ENCODE results near the gene IDE.

The IDE gene

DNA sequence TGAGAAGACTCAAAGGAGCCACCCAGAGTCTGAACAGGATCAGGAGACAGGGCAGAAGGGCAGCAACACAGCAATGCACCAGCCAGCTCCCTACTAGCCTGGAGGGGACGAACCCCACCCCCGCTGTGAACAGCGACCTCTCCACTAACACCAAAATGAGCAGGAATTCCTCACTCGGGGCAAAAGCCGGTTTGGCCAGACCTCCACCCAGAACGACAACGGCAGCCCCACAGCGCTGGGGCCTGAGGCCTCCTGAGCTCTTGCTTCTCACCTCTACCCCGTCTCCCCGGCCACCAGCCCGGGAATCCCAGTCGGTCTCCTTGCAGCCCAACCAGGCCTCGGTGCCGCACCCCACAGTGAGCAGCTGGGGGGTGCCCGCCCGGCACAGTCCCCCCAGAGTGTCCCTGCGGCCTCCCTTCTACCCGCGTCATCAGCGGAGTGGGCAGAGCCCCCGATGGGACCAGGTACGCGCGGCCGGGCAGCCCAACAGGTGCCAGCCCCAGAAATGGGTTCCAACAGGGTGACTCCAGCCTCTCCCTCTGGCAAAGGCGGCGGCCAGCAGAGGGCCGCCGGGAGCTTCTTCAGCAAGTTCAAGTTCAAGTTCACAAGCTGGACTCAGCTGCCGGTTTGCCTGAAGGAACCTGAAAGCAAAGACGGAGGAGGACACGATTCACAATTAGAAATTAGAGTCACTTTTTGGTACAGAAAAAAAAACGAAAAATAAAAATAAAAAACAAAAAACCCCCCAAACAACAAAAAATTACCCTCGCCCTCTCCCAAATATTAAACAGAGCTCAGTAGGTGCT, 153.9 kb downstream of the IDE start:
- Histone ChIP-seq H3K9me3 (ENCODE audit: insufficient read depth, low read length) (peaks cover 11% of the 10 kb centered on the region; the same call in 1 of the 2 replicates), H3K4me3 (ENCODE audit: insufficient read length, low read depth) (no peak overlapping the region), H3K9ac (ENCODE audit: insufficient read length, low read depth) (peak overlapping the region; percentile 42), H3K4me1 (ENCODE audit: insufficient read depth, insufficient read length) (peaks cover 4% of the 10 kb centered on the region), H3K36me3 (ENCODE audit: insufficient read depth, insufficient read length, low read length) (no peaks in the 10 kb centered on the region), H3K27me3 (ENCODE audit: insufficient read depth, insufficient read length) (peaks cover 43% of the 10 kb centered on the region)
- no peak for TF ChIP-seq ZNF274 (IDR thresholded peaks at IDR 0.05; ENCODE audit: low read depth, low read length)
- TF ChIP-seq YY1 (IDR thresholded peaks at IDR 0.05; ENCODE audit: insufficient read depth, insufficient read length), result no peak
- no peak for TF ChIP-seq SUZ12 (IDR thresholded peaks at IDR 0.05; ENCODE audit: extremely low read depth, insufficient read depth, insufficient read length)
- peak; percentile 59 for DNase-seq (ENCODE audit: low read depth, low spot score)

DNA sequence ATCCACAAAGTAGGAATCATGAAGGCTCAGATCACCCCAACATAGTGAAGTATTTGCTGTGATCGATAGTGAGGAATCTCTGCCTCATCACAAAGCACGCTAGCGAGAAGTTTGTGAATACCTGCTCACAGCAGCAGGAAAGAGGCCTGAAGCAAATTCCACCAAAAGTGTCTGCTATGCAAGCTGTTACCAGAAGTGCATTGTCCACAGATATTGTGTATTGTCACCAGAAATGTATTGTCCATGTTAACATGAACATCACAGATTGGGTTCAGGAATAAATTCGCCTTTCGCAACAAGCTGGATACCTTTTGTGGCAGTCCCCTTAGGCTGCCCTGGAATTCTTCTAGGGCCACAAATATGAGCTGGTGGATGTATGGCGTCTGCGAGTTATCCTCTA, 155.0 kb downstream of the IDE start:
- TF ChIP-seq SUZ12 (IDR thresholded peaks at IDR 0.05; ENCODE audit: extremely low read depth, insufficient read depth, insufficient read length), result no peak
- no peak for TF ChIP-seq ZNF274 (IDR thresholded peaks at IDR 0.05; ENCODE audit: low read depth, low read length)
- no peak for TF ChIP-seq YY1 (IDR thresholded peaks at IDR 0.05; ENCODE audit: insufficient read depth, insufficient read length)
- peaks cover 43% of the 10 kb centered on the region for H3K27me3 ChIP-seq (ENCODE audit: insufficient read depth, insufficient read length)

DNA sequence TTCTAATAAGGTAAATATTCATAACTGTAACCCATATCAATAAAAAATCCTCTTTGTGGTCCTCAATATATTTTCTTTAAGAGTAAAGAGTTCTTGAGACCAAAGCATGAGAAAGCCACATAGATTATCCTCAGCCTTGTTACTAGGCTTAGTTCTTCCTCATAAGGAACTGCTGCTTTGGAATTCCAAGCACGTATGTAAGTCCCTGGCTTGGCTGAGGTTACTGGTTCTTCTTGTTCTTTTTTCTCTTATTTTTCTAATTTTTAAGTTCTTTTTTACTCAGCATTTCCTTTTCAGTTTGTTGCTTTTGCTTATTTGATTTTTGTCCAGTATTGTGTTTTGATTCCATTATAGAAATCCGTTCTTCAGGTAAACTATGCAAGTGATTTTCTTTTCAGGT, 155.7 kb downstream of the IDE start:
- DNase-seq (ENCODE audit: low read depth, low spot score), result no peak
- Histone ChIP-seq H3K4me3 (ENCODE audit: insufficient read length, low read depth) (no peak overlapping the region), H3K9me3 (ENCODE audit: insufficient read depth, low read length) (peaks cover 11% of the 10 kb centered on the region; the same call in 1 of the 2 replicates), H3K4me1 (ENCODE audit: insufficient read depth, insufficient read length) (peaks cover 4% of the 10 kb centered on the region), H3K9ac (ENCODE audit: insufficient read length, low read depth) (no peak overlapping the region), H3K36me3 (ENCODE audit: insufficient read depth, insufficient read length, low read length) (no peaks in the 10 kb centered on the region), H3K27me3 (ENCODE audit: insufficient read depth, insufficient read length) (peaks cover 43% of the 10 kb centered on the region)
- TF ChIP-seq ZNF274 (IDR thresholded peaks at IDR 0.05; ENCODE audit: low read depth, low read length) (no peak), YY1 (IDR thresholded peaks at IDR 0.05; ENCODE audit: insufficient read depth, insufficient read length) (no peak), SUZ12 (IDR thresholded peaks at IDR 0.05; ENCODE audit: extremely low read depth, insufficient read depth, insufficient read length) (no peak)

More for the DNA sequence above, 155.0 kb downstream of the IDE start:
- Histone ChIP-seq H3K4me1 (ENCODE audit: insufficient read depth, insufficient read length) (peaks cover 4% of the 10 kb centered on the region), H3K4me3 (ENCODE audit: insufficient read length, low read depth) (no peak overlapping the region), H3K9me3 (ENCODE audit: insufficient read depth, low read length) (peaks cover 11% of the 10 kb centered on the region; the same call in 1 of the 2 replicates), H3K36me3 (ENCODE audit: insufficient read depth, insufficient read length, low read length) (no peaks in the 10 kb centered on the region), H3K9ac (ENCODE audit: insufficient read length, low read depth) (no peak overlapping the region)
- DNase-seq (ENCODE audit: low read depth, low spot score), result no peak

DNA sequence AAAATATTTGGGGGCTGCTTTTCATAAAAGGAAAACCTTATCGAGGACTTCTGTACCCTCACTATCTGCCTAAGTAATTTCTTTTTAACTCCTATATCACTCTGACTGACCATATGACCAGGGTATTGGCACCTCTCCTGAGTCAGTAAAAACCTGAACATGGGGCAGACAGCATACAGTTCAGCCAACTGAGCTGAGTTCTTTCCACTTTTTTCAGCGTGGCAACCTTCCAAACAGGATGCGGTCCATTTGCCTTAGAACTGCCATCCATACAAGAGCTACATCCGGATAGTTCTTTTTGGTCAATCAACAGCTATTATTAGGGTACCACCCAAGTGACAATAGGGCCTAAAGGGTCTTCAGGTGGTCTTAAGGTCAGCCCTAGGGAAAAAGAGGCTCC, 160.4 kb downstream of the IDE start:
- DNase-seq (ENCODE audit: low read depth, low spot score), result no peak
- Histone ChIP-seq H3K9ac (ENCODE audit: insufficient read length, low read depth) (no peak overlapping the region), H3K4me3 (ENCODE audit: insufficient read length, low read depth) (no peak overlapping the region), H3K36me3 (ENCODE audit: insufficient read depth, insufficient read length, low read length) (no peaks in the 10 kb centered on the region), H3K4me1 (ENCODE audit: insufficient read depth, insufficient read length) (no peaks in the 10 kb centered on the region), H3K9me3 (ENCODE audit: insufficient read depth, low read length) (peaks cover 11% of the 10 kb centered on the region; the same call in 1 of the 2 replicates), H3K27me3 (ENCODE audit: insufficient read depth, insufficient read length) (peaks cover 12% of the 10 kb centered on the region)
- no peak for TF ChIP-seq ZNF274 (IDR thresholded peaks at IDR 0.05; ENCODE audit: low read depth, low read length)
- TF ChIP-seq YY1 (IDR thresholded peaks at IDR 0.05; ENCODE audit: insufficient read depth, insufficient read length), result no peak
- TF ChIP-seq SUZ12 (IDR thresholded peaks at IDR 0.05; ENCODE audit: extremely low read depth, insufficient read depth, insufficient read length), result no peak

- no peak for DNase-seq (ENCODE audit: low read depth, low spot score)
- no peak for TF ChIP-seq SUZ12 (IDR thresholded peaks at IDR 0.05; ENCODE audit: extremely low read depth, insufficient read depth, insufficient read length)
- TF ChIP-seq YY1 (IDR thresholded peaks at IDR 0.05; ENCODE audit: insufficient read depth, insufficient read length), result no peak
- no peak for TF ChIP-seq ZNF274 (IDR thresholded peaks at IDR 0.05; ENCODE audit: low read depth, low read length)
- no peaks in the 10 kb centered on the region for H3K4me1 ChIP-seq (ENCODE audit: insufficient read depth, insufficient read length)
- H3K4me3 ChIP-seq (ENCODE audit: insufficient read length, low read depth), result no peak overlapping the region
- H3K27me3 ChIP-seq (ENCODE audit: insufficient read depth, insufficient read length), result peaks cover 9% of the 10 kb centered on the region
- H3K9me3 ChIP-seq (ENCODE audit: insufficient read depth, low read length), result peaks cover 11% of the 10 kb centered on the region; the same call in 1 of the 2 replicates
- no peaks in the 10 kb centered on the region for H3K36me3 ChIP-seq (ENCODE audit: insufficient read depth, insufficient read length, low read length)
- no peak overlapping the region for H3K9ac ChIP-seq (ENCODE audit: insufficient read length, low read depth)
Observed at GRCh38 chr10:92413011-92413410, 160.9 kb downstream of the IDE start.

- Histone ChIP-seq H3K4me3 (ENCODE audit: insufficient read length, low read depth) (no peak overlapping the region), H3K27me3 (ENCODE audit: insufficient read depth, insufficient read length) (no peaks in the 10 kb centered on the region), H3K4me1 (ENCODE audit: insufficient read depth, insufficient read length) (no peaks in the 10 kb centered on the region), H3K36me3 (ENCODE audit: insufficient read depth, insufficient read length, low read length) (no peaks in the 10 kb centered on the region), H3K9ac (ENCODE audit: insufficient read length, low read depth) (no peak overlapping the region), H3K9me3 (ENCODE audit: insufficient read depth, low read length) (peaks cover 6% of the 10 kb centered on the region; the same call in 1 of the 2 replicates)
- TF ChIP-seq YY1 (IDR thresholded peaks at IDR 0.05; ENCODE audit: insufficient read depth, insufficient read length), result no peak
- no peak for TF ChIP-seq ZNF274 (IDR thresholded peaks at IDR 0.05; ENCODE audit: low read depth, low read length)
- no peak for TF ChIP-seq SUZ12 (IDR thresholded peaks at IDR 0.05; ENCODE audit: extremely low read depth, insufficient read depth, insufficient read length)
- DNase-seq (ENCODE audit: low read depth, low spot score), result no peak
Observed at GRCh38 chr10:92411406-92411805, 162.5 kb downstream of the IDE start.

- Histone ChIP-seq H3K27me3 (ENCODE audit: insufficient read depth, insufficient read length) (no peaks in the 10 kb centered on the region), H3K9ac (ENCODE audit: insufficient read length, low read depth) (no peak overlapping the region), H3K9me3 (ENCODE audit: insufficient read depth, low read length) (no peaks in the 10 kb centered on the region), H3K4me1 (ENCODE audit: insufficient read depth, insufficient read length) (no peaks in the 10 kb centered on the region), H3K4me3 (ENCODE audit: insufficient read length, low read depth) (no peak overlapping the region), H3K36me3 (ENCODE audit: insufficient read depth, insufficient read length, low read length) (no peaks in the 10 kb centered on the region)
- no peak for DNase-seq (ENCODE audit: low read depth, low spot score)
- TF ChIP-seq SUZ12 (IDR thresholded peaks at IDR 0.05; ENCODE audit: extremely low read depth, insufficient read depth, insufficient read length) (no peak), YY1 (IDR thresholded peaks at IDR 0.05; ENCODE audit: insufficient read depth, insufficient read length) (no peak), ZNF274 (IDR thresholded peaks at IDR 0.05; ENCODE audit: low read depth, low read length) (no peak)
Observed at GRCh38 chr10:92410501-92410900, 163.4 kb downstream of the IDE start.

Data from NT2/D1 (cell line).